Stimulated activated CD8-positive, alpha-beta memory T cell treated with anti-CD3 and anti-CD28 coated beads, Interleukin-7, amount 100 ng/mL, for 48 hours (primary cell): ENCODE measurements around the gene KLF13.

Experiments
- DNase-seq, 2 donors: peaks; one replicate each; pipeline ENCODE4 v3.0.0-alpha.2; 2020; ENCODE audit warnings: low read depth in 1 of 2; ENCODE audit errors: extremely low read depth in 1 of 2

The KLF13 gene

DNA sequence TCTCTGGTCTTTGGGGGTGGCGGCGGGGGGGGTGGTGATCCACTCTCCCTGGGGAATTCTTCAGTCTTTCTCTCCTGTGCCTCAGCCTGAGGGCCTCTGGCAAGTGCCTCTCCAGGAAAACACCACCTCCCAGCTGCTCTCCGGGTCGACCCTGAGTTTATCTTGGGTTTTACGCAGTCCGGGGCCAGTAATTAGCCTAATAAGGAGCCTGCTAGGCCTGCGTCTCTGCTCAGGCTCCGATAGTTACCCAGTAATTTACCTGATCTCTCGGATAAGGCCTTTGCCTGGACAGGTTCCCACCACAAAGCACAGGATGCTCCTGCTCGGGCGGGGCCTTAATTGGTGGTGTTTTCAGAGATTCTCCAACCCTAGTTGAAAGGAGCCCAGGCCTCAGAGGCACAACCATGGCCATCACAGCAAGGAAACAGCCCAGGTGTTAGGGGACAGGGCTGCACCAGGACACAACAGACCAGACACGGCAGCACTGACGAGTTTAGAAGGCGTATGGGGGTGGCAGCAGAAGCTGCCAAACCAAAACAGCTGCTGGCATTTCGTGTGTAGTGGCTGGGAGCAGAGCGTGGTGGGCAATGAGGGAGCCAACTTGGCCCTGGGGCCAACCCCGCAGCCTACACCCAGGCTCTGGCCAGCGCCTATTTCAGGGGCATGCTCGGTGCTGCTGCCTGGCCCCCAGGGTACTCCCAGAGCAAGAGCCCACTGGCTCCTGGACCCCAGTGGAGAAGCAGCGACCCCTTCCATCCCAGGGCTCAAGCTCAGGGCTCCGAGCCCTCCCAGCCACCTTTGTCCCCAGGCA, 71.4 kb downstream of the KLF13 start:
- DNase-seq = no peak

DNA sequence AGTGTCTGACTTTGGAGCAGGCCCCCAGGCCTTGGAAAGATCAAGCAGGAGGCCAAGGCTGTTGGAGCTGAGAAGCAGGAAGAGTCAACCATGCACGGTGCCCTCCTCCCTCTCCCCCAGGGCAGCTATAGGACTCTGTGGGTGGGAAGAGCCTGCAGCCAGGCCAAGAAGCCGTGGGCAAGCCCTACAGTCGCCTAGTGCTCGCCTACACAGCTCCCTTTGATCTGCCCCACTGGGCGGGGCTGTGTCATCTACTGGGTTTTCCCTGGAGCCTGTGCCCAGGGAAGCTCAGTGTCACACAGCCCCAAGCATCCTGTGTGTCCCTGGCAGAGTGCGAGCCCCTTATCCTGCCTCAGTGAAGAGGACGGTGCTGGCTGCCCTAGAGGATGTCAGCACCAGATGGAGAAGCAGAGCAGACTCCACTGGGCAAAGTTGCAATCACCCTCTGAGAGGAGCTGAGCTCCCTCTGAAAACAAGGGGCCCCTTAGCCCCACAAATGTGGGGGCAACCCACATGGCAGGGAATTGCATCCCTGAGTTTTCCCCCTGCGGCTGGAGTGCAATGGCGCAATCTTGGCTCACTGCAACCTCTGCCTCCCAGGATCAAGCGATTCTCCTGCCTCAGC, 72.2 kb downstream of the KLF13 start:
- no peak for DNase-seq

DNA sequence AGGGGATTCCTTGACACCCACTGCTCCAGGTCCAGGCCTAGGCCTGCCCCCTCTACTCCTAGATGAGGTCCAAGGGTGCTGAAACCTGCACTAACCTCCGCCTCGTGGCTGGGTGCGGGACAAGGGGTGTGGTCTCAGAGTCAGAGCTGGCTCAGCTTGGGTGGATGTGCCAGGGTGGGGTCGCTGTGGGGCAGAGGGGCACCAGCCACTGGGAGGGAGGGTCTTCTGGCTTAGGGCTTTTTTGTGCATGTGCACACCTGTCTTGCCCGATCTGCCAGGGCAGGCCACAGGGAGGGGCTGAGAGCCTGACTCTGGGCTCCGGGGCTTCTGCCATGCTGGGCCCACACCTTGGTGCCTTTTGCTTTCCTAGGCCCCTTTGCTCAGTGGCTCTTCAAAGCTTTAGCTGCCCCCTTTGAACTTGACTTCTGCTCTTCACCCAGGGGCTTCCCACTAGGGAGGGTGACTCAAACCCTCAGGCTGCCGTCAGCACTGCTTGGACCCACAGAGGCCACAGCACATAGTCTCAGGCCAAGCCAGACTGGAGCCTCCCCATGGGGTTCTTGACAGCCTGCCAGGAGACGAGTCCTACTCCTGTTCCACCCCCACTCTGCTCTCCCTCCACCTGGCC, 73.0 kb downstream of the KLF13 start:
- peak in 1 of 2 donors; percentile 60 for DNase-seq

DNA sequence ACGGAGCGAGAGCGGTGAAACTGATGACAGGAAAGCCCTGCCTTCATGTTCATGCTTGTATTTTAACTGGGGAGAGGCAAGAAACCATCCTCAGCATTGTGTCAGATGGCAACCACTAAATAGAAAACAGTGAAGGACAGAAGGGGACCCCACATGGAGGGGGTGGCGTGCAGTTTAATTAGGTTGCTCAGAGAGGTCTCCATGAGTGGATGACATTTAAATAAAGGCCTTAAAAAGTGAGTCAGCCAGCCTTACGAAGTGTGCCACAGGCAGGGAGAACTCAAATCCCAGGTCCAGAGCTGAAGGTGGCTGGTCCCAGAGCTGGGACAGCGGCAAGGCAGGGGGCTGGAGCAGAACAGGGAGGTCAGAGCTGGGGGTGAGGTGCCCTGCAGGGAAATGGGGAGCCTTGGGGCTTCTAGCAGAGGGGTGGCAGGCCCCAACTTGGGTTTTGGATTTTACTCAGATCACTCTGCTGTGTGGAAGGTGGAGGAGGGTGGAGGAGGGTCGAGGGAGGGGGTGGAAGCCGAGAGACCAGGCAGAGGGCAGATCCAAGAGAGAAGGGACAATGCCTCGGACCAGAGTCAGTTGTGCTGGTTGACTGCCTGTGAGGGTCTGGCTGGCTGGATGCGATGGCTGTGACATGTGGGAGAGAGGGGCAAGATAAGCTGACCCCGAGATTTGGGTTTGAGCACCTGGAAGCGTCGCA, 73.7 kb downstream of the KLF13 start:
- DNase-seq = no peak

DNA sequence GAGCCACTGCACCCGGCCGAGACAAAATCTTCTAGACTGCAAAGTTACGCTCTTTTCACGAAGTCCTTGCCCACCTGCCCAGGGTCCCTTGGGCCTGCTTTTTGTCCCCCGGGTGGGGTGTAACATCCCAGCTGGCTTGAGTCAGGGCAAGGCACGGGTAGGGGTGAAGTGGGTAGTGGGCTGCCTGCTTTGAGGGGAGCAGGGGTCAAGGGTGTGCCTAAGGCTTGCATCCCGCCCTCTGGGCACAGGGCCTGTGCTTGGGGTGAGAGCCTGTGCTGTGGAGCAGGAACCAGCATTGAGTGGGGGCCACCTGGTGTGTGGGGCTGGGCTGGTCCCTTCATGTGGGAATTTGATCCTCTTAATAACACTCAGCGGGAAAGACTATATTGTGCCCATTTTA, 74.6 kb downstream of the KLF13 start:
- no peak for DNase-seq

DNA sequence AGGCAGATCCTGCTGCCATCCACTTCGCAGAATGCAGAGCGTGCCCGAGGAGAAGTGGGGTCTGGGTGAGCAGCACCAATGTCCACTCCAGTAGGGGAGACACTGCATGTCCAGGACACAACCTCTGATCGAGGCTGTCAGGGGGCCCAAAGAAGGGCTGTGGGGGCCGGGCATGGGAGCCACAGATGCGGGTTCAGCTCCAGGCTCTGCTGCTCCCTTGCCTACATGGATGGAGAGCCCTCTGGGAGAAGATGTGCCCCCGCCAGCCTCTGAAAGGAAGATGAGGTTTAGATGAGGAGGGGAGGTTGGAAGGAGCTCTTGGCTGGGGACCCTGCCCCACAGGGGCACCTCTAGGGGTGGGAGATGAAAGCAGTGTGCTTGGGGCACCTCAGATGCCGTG, 75.4 kb downstream of the KLF13 start:
- no peak for DNase-seq

DNA sequence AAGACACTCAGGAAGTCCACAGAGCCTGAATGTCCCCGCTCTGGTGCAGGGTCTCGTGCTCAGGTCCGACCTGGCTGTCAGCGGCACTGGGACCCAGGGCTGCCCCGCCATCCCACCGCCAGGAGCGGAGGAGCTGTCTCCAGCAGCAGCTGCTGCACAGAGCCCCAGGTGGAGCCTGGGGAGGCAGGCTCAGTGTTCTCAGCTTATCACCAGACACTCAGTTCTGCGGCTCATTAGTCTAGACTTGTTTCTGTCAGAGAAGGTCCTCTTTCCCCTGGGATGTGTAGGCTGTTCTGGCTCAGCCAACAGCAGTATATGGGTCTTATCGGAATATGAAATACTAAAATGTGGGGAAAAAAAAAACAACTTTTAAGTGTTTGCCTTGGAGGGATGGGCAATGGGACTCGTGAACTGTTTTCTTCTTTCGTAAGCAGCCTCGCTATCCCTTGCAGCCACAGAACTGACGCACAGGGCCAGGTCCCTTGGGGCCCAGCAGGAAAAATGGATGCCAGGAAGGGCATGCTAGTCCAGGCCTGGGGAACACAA, 75.9 kb downstream of the KLF13 start:
- no peak for DNase-seq

DNA sequence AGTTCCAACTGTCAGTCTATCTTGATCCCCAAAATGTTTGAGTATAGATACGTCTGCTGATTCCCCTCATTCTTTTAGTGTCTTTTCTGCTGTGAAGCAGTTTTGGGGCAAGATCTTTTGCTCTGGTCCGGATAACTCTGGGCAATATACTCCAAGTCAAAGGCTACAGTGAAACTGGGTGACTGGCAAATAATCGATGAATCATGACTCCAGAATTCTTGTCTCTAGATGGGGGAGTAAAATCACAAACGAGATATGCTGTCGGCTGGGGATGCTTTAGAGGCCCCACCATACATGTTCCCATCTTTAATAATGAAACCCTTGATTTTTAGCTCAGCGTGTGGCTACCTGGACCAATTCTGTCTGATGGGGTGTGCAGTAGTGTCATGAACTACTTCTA, 76.5 kb downstream of the KLF13 start:
- DNase-seq = no peak

DNA sequence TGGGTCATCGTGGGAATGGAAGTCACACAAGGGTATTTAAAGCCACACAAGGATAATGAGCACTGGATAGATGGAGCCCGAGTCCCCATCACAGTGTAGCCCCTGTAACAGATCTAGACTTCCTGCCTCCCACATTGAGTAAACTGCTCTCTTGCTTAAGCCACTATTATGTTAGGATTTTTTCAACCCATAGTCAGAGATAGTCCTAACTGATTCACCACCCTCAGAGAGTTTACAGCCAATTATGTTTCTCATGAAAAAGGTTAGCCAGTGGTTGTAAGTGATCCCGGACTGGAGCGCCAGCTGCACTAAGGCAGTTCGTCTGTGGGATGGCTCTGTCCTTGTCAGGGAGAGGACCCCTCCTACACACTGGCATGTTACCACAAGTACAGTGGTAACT, 77.0 kb downstream of the KLF13 start:
- no peak for DNase-seq

DNA sequence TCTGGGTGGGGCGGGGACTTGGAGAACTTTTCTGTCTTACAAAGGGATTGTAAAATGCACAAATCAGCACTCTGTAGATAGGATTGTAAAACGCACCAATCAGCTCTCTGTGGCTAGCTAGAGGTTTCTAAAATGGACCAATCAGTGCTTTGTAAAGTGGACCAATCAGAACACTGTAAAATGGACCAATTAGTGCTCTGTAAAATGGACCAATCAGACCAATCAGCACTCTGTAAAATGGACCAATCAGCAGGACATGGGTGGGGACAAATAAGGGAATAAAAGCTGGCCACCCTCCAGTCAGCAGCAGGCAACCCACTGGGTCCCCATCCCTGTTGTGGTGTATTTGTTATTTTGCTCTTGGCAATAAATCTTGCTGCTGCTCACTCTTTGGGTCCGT, 77.7 kb downstream of the KLF13 start:
- no peak for DNase-seq

DNA sequence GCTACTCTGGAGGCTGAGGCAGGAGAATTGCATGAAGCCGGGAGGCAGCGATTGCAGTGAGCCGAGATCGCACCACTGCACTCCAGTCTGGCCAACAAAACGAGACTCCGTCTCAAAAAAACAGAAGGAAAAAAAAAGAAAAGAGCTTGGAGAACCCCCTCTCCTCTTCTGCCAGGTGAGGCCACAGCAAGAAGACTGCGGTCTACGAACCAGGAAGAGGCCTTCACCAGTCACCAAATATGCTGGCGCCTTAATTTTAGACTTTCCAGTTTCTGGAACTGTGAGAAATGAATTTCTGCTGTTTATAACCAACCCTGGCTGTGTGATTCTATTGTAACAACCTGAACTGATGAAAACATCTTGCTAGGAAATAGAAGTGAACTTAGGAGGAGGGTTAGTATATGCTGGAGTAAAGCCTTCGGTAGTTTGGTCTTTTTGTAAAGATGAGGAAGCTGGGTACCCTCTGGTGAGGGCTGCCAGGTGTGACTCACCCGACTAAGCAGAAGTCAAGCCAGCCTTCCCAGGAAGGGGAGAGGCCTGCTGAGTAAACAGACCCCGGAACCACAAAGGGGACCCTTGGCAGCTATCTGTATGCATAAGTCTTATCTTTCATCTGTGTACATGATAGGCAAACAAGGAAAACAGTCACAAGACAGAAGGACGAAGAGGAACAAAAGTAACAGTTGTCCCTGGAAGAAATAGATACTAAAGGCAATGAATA, 78.7 kb downstream of the KLF13 start:
- no peak for DNase-seq

DNA sequence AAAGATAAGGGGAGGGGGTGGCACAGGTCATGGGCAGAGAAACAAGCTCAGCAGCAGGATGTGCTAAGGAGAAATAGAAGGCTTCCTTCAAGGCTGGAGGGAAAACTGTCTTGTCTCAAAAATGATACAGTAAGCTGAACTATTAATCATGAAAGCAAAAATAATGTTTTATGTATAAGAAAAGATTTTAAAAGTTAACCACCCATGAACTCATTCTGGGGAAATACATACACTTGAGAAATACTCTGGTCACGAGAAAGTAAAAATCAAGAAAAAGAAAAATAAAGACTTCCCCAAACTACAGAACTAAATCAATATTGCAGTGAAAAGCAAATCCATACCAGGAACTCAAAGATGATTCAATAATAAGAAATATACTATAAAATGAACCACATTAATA, 80.7 kb downstream of the KLF13 start:
- no peak for DNase-seq

DNA sequence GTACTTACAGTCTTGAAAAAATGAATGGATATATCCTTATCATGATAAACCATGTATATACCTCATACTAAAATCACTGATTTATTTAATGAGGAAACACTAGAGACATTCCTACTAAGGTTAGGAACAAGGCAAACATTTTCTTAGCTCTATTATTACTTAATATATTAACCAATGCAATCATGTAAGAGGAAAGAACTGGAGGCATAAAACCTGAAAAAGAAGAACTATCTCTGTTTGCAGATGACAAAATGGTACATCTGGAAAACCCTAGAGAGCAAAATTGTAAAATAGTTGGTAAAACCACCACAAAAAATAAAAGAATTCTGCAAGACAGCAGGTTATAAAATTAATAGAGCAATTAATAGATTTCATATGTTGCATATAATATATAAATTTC, 81.2 kb downstream of the KLF13 start:
- DNase-seq = no peak

DNA sequence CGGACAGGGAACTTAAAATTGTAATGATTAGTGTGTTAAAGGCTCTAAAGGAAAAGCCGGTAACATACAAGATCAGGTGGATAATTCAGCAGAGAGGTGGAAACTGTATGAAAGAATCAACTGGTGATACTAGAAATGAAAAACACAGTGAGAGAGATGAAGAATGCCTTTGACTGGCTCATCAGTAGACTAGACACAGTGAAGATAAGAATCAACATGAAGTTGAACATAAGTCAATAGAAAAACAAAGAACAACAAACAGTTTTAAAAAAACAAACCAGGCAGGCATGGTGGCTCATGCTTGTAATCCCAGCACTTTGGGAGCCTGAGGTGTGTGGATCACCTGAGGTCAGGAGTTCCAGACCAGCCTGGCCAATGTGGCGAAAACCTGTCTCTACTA, 82.1 kb downstream of the KLF13 start:
- DNase-seq = no peak

DNA sequence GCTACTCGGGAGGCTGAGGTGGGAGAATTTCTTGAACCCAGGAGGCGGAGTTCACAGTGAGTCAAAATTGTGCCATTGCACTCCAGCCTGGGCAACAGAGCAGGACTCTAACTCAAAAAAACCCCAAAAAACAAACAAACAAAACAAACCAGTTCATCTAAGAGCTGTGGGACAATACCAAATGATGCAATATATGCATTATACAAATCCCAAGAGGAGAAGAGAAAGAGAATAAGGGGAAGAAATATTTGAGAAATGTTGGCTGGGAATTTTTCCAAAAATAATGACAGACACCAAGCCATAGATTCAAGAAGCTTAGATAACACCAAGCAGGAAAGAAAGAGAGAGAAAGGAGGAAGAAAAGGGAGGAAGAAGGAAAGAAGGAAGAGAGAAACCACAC, 82.5 kb downstream of the KLF13 start:
- no peak for DNase-seq

DNA sequence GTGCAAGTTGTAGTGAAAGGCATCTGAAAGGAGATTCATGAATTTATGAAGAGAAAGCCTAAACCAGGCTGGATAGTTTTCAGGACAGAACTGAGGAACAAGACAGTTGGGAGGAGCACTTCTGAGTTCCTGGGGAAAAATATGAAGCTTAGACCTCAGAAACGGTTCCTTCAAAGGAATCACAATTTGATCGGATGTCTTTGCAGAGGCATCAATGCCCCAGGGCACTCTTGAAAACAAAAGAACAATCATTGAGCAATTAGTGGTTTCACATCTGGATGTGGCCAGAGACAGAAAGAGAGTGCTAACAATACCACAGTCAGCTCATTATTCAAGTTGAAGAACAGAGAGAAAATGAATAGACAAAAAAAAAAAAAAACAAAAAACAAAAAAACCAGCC, 86.2 kb downstream of the KLF13 start:
- no peak for DNase-seq

DNA sequence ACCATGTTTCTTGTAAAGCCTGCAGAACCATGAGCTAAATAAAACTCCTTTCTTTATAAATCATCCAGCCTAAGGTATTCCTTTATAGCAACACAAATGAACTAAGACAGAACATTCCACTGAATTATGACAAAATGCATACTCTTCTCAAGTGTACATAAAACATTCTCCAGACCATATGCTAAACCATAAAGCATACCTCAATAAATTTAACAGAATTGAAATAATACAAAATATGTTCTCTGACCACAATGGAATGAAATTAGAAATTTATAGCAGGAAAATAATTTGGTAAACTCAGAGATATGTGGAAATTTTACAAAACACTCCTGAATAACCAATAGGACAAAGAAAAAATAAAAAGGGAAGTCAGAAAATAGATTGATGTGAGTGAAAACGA, 88.6 kb downstream of the KLF13 start:
- no peak for DNase-seq

DNA sequence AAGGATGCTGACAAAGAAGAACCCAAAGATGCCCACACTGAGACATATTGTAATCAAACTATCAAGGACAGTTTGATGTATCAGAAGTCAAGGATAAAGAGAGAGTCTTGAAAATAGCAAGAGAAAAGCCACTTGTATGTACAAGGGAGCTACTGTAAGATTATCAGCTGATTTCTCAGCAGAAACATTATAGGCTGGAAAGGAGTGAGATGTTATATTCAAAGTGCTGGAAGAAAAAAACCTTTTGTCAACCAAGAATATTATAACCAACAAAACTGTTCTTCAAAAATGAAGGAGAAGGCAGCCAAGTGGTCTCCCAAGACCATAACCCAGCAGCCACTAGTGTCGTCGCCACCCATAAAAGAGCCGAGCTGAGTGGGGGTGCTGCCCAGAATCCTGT, 93.2 kb downstream of the KLF13 start:
- no peak for DNase-seq

DNA sequence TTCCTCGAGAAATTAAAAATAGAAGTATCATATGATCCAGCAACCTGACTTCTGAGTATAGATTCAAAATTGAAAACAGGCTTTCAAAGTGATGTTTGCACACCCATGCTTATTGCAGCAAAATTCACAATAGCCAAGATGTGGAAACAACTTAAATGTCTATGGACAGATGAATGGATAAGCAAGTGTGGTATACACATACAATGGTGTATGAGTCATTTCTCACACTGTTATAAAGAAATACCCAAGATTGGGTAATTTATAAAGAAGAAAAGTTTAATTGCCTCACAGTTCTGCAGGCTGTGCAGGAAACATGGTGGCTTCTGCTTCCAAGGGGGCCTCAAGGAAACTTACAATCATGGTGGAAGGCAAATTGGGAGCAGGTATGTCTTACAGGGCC, 100.8 kb downstream of the KLF13 start:
- no peak for DNase-seq
